H4 (cell line): ENCODE measurements around the gene PID1. TPM values are rescaled to one million over a fixed set of nuclear protein-coding genes. Genes with fewer than 3 reads are reported as not detected.
A peak's percentile ranks its signal among the peaks of the same experiment; 100 is the strongest.
"Not testable (repeated sequence)": the region's sequence is repeated elsewhere in the genome, so short reads cannot be mapped to it uniquely, and the experiment has no call there.

Experiments used
- DNase-seq: peaks from one replicate; pipeline ENCODE4 v3.0.0-alpha.2; 2015; ENCODE audit warnings: low spot score
- total RNA-seq: library from RNA; depleted of rRNA; stranded (reverse); fragments of >200 nt; shearing (Covaris generic); gene quantifications from 2 replicates; pipeline ENCODE4 v1.2.3, GENCODE V29; 2014

PID1 gene
- total RNA-seq, 1 experiment from 2014 or later = 2.5 TPM

GRCh38 chr2:229111744-229112143 is 159.3 kb downstream of the PID1 start:
- DNase-seq = no peak

GRCh38 chr2:229109195-229109594 is 161.9 kb downstream of the PID1 start:
- DNase-seq = no peak

- no peak for DNase-seq
Measured at GRCh38 chr2:229107601-229108000, 163.5 kb downstream of the PID1 start.

GRCh38 chr2:229104974-229105387 is 166.1 kb downstream of the PID1 start:
- DNase-seq = no peak

- DNase-seq = no peak
Measured at GRCh38 chr2:229104025-229104424, 167.1 kb downstream of the PID1 start.

GRCh38 chr2:229101314-229101713 is 169.8 kb downstream of the PID1 start:
- no peak for DNase-seq

GRCh38 chr2:229099231-229099630 is 171.9 kb downstream of the PID1 start:
- DNase-seq = no peak

GRCh38 chr2:229098801-229099200 is 172.3 kb downstream of the PID1 start:
- no peak for DNase-seq

GRCh38 chr2:229096409-229097066 is 174.5 kb downstream of the PID1 start:
- DNase-seq = no peak

- DNase-seq = no peak
Measured at GRCh38 chr2:229095472-229095871, 175.6 kb downstream of the PID1 start.

GRCh38 chr2:229090225-229090624 is 180.9 kb downstream of the PID1 start:
- DNase-seq = peak; percentile 10

GRCh38 chr2:229089776-229090175 is 181.3 kb downstream of the PID1 start:
- DNase-seq = peak; percentile 8

- no peak for DNase-seq
Measured at GRCh38 chr2:229088966-229089700, 182.0 kb downstream of the PID1 start.

- no peak for DNase-seq
Measured at GRCh38 chr2:229088517-229088913, 182.6 kb downstream of the PID1 start.

GRCh38 chr2:229087843-229088516 is 183.1 kb downstream of the PID1 start:
- no peak for DNase-seq

- DNase-seq = no peak
Measured at GRCh38 chr2:229087267-229087666, 183.8 kb downstream of the PID1 start.

GRCh38 chr2:229085439-229085838 is 185.6 kb downstream of the PID1 start:
- DNase-seq = no peak

GRCh38 chr2:229084447-229084846 is 186.6 kb downstream of the PID1 start:
- no peak for DNase-seq

- no peak for DNase-seq
Measured at GRCh38 chr2:229083606-229084340, 187.3 kb downstream of the PID1 start.

- DNase-seq = no peak
Measured at GRCh38 chr2:229081411-229081810, 189.7 kb downstream of the PID1 start.

- no peak for DNase-seq
Measured at GRCh38 chr2:229080172-229080571, 190.9 kb downstream of the PID1 start.

- DNase-seq = not testable (repeated sequence)
Measured at GRCh38 chr2:229076886-229077285, 194.2 kb downstream of the PID1 start.
